T1000 (cell line): Measurements from ENCODE around the gene CIT.

Experiments used
- DNase-seq: peaks from one replicate; lab custom pipeline; 2025; ENCODE audit warnings: mixed read lengths; lab: John Stamatoyannopoulos, UW

Gene CIT

GRCh38 chr12:119700078-119700477, 177.0 kb downstream of the CIT start:
- no peak for DNase-seq

- no peak for DNase-seq
Observed at GRCh38 chr12:119699199-119699760, 177.8 kb downstream of the CIT start.

- DNase-seq: no peak
Observed at GRCh38 chr12:119696943-119697342, 180.2 kb downstream of the CIT start.

GRCh38 chr12:119695034-119695433, 182.1 kb downstream of the CIT start:
- no peak for DNase-seq

- DNase-seq: no peak
Observed at GRCh38 chr12:119694111-119694510, 183.0 kb downstream of the CIT start.

- no peak for DNase-seq
Observed at GRCh38 chr12:119693511-119693910, 183.6 kb downstream of the CIT start.

GRCh38 chr12:119692997-119693396, 184.1 kb downstream of the CIT start:
- peak; percentile 62 for DNase-seq

GRCh38 chr12:119692410-119692809, 184.7 kb downstream of the CIT start:
- DNase-seq: no peak

GRCh38 chr12:119691202-119691810, 185.8 kb downstream of the CIT start:
- DNase-seq: no peak

- DNase-seq: no peak
Observed at GRCh38 chr12:119689935-119690500, 187.1 kb downstream of the CIT start.

GRCh38 chr12:119687879-119688278, 189.2 kb downstream of the CIT start:
- DNase-seq: no peak

GRCh38 chr12:119687406-119687805, 189.7 kb downstream of the CIT start:
- DNase-seq: no peak

GRCh38 chr12:119686776-119687175, 190.3 kb downstream of the CIT start:
- DNase-seq: no peak

- no peak for DNase-seq
Observed at GRCh38 chr12:119686355-119686754, 190.8 kb downstream of the CIT start.

GRCh38 chr12:119685375-119685774, 191.7 kb downstream of the CIT start:
- no peak for DNase-seq

- no peak for DNase-seq
Observed at GRCh38 chr12:119684711-119685369, 192.3 kb downstream of the CIT start.

- no peak for DNase-seq
Observed at GRCh38 chr12:119683816-119684215, 193.3 kb downstream of the CIT start.

GRCh38 chr12:119683413-119683812, 193.7 kb downstream of the CIT start:
- DNase-seq: peak; percentile 10

- no peak for DNase-seq
Observed at GRCh38 chr12:119682639-119683252, 194.4 kb downstream of the CIT start.

GRCh38 chr12:119681728-119682638, 195.1 kb downstream of the CIT start:
- no peak for DNase-seq

GRCh38 chr12:119681111-119681510, 196.0 kb downstream of the CIT start:
- no peak for DNase-seq

GRCh38 chr12:119679490-119679889, 197.6 kb downstream of the CIT start:
- DNase-seq: no peak
